Transverse colon (tissue), 4 donors: ENCODE results near the gene CHGA. TPM values are rescaled to one million over a fixed set of nuclear protein-coding genes. Genes with fewer than 3 reads are reported as not detected.

Experiments
- DNase-seq: peaks from one replicate; pipeline ENCODE4 v3.0.0-alpha.2; 2019
- H3K27ac ChIP-seq, 4 donors: fragments of 200-600 bp; sonication (generic); 2 replicates each; pipeline ENCODE4 v1.5.1; 2016 to 2018; ENCODE audit warnings: inconsistent platforms in 4 of 4
- H3K27me3 ChIP-seq: fragments of 200-600 bp; sonication (generic); 2 replicates; pipeline ENCODE4 v1.5.1; 2017; ENCODE audit warnings: inconsistent platforms
- H3K36me3 ChIP-seq, 4 donors: fragments of 200-600 bp; sonication (generic); 2 replicates each; pipeline ENCODE4 v1.5.1; 2017 to 2019; ENCODE audit warnings: inconsistent platforms in 4 of 4
- H3K4me1 ChIP-seq, 4 donors: fragments of 200-600 bp; sonication (generic); 2 replicates each; pipeline ENCODE4 v1.5.1; 2017 to 2020; ENCODE audit warnings: inconsistent platforms in 4 of 4
- H3K4me3 ChIP-seq, 4 donors: fragments of 200-600 bp; sonication (generic); 1 replicate in 1 of 4; 2 replicates in 3 of 4; pipeline versions ENCODE4 v1.5.1 to v1.6.1; 2017 to 2019; ENCODE audit warnings: inconsistent platforms in 4 of 4
- H3K9me3 ChIP-seq, 2 donors: fragments of 200-600 bp; sonication (generic); 2 replicates each; pipeline ENCODE4 v1.5.1; 2017 to 2019; ENCODE audit warnings: inconsistent platforms in 2 of 2
- EP300 ChIP-seq: sonication (generic); formaldehyde crosslinking; IDR thresholded peaks from one replicate; pipeline ENCODE4 v1.6.1; 2017; ENCODE audit warnings: antibody characterized with exemption, low read depth
- POLR2A ChIP-seq: fragments of 450-650 bp; IDR thresholded peaks from one replicate; pipeline ENCODE4 v1.6.1; 2016; ENCODE audit warnings: antibody characterized with exemption, mild to moderate bottlenecking, moderate library complexity
- POLR2AphosphoS5 ChIP-seq, 3 donors: sonication (generic); formaldehyde crosslinking; IDR thresholded peaks; one replicate each; pipeline ENCODE4 v1.6.1; 2016; ENCODE audit warnings: antibody characterized with exemption in 3 of 3
- WGBS, 2 donors: methylation state at CpG; one replicate each; pipeline ENCODE4 v1.1.5; 2018; ENCODE audit warnings: low coverage in 1 of 2; 5-methylcytosine and 5-hydroxymethylcytosine counted together
- in situ Hi-C, 4 donors: fragments of 200-750 bp; cut with MboI; loops; one replicate each; pipeline versions ENCODE4 v1.15.0 to v1.15.1; 2017; ENCODE audit warnings: low sequenced_read_pairs in 3 of 4, low pct_ligation_motif_present in 1 of 4, low pct_unique_long_range_greater_than_20kb in 1 of 4
- intact Hi-C: fragments of 100-400 bp; cut with DNase I; formaldehyde crosslinking; loops from one replicate; pipeline ENCODE4 v1.15.1; 2023; ENCODE audit warnings: low total_unique reads
- total RNA-seq, 4 donors: library from RNA; depleted of rRNA; stranded (reverse); fragments of >200 nt; gene quantifications; one replicate each; pipeline ENCODE4 v1.1.0, GENCODE V29; 2016
- TF ChIP-seq, protein P1 (sequence below), 5 experiments: fragments of 200-600 bp in 3 of 5; fragments of 450-650 bp in 2 of 5; sonication (generic) in 3 of 5; IDR thresholded peaks; 1 replicate in 2 of 5; 2 replicates in 3 of 5; pipeline ENCODE4 v1.5.1; 2016 to 2017; ENCODE audit warnings: antibody characterized with exemption in 5 of 5, inconsistent platforms in 3 of 5, mild to moderate bottlenecking in 2 of 5, moderate library complexity in 1 of 5

CHGA gene
- total RNA-seq, 4 donors from 2014 or later: 9.2 to 215 (median 40.7) TPM

DNA sequence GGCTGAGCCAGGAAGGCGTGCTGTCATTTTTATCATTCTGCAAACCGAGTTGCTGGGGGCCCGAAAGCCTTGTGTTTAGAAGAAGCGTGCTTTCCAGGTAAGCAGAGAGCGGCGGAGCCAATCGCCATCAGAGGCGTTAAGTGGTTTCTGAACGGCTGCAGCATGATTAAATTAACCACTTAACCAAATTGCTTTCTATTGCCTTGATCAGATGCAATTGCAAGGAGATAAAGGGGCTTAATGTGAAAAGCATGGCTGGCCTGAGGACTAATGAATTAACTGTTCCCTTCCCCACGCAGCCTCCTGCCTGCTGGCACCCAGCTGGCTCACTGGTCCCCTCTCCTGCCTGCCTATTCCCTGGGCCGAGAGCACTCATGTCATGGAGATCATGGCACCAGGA lies 36.6 kb upstream of the CHGA start:
- 12 to 55% methylated on average over 3 to 11 of the region's 11 CpGs for WGBS, 2 donors
- Histone ChIP-seq H3K9me3 (no peaks in the 10 kb centered on the region), H3K36me3 (no peaks in the 10 kb centered on the region), H3K4me3 (no peak overlapping the region), H3K4me1 (no peaks in the 10 kb centered on the region), H3K27ac (no peak overlapping the region), H3K27me3 (peaks cover 18% of the 10 kb centered on the region)
- DNase-seq: no peak
- in situ Hi-C loops (no loop called here), intact Hi-C loops (no loop called here)
- TF ChIP-seq EP300: no peak
- TF ChIP-seq, protein P1, sequence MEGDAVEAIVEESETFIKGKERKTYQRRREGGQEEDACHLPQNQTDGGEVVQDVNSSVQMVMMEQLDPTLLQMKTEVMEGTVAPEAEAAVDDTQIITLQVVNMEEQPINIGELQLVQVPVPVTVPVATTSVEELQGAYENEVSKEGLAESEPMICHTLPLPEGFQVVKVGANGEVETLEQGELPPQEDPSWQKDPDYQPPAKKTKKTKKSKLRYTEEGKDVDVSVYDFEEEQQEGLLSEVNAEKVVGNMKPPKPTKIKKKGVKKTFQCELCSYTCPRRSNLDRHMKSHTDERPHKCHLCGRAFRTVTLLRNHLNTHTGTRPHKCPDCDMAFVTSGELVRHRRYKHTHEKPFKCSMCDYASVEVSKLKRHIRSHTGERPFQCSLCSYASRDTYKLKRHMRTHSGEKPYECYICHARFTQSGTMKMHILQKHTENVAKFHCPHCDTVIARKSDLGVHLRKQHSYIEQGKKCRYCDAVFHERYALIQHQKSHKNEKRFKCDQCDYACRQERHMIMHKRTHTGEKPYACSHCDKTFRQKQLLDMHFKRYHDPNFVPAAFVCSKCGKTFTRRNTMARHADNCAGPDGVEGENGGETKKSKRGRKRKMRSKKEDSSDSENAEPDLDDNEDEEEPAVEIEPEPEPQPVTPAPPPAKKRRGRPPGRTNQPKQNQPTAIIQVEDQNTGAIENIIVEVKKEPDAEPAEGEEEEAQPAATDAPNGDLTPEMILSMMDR (IDR thresholded peaks at IDR 0.05): no peak
- TF ChIP-seq POLR2A: no peak
- no peak for TF ChIP-seq POLR2AphosphoS5 (IDR thresholded peaks at IDR 0.05)

DNA sequence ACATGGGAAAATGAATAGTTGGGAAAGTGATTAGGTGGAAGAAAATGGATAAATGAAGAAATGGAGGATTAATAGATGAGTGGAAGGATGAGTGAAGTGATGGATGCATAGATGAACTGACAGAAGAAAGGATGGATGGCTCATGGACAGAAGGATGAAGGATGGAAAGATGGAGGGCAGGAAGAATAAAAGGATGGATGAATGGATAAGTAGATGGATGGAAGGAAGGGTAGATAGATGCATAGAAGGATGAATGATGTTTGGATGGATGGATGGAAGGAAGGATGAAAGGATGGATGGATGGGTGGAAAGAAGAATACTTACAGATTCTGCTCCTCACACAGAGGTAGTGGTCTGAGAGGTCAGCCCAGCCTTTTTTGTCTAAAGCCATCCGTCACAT lies 35.8 kb upstream of the CHGA start:
- TF ChIP-seq POLR2AphosphoS5 (IDR thresholded peaks at IDR 0.05): no peak
- peaks cover 13% of the 10 kb centered on the region for H3K27me3 ChIP-seq
- H3K4me1 ChIP-seq: no peaks in the 10 kb centered on the region

DNA sequence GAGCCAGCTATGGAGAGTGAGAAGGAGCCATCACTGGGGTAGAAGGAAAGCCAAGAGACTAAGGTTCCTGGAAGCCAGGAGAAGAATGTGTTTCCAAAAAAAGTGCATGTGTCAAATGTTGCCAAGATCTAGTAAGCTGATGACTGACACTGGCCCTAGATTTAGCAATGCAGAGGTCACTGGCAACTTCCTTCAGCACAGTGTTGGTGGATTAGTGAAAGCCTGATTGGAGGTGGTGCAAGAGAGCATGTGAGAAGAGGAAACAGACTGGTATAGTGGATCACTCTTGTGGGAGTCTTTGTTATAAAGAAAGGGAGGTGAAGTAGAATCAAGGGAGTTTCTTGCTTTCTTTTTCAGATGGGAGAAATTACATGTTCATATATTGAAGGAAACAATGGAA lies 34.1 kb upstream of the CHGA start:
- TF ChIP-seq, protein P1 (IDR thresholded peaks at IDR 0.05): no peak
- TF ChIP-seq POLR2AphosphoS5 (IDR thresholded peaks at IDR 0.05): no peak
- no peak for TF ChIP-seq POLR2A
- no peak for TF ChIP-seq EP300
- intact Hi-C loops (no loop called here), in situ Hi-C loops (no loop called here)

More for the DNA sequence above, 35.8 kb upstream of the CHGA start:
- no peak for DNase-seq
- Histone ChIP-seq H3K27ac (no peak overlapping the region), H3K9me3 (no peaks in the 10 kb centered on the region), H3K4me3 (no peak overlapping the region), H3K36me3 (no peaks in the 10 kb centered on the region)
- intact Hi-C loops (no loop called here), in situ Hi-C loops (no loop called here)
- WGBS, 2 donors: 83 to 87% methylated on average over 1 of the region's 1 CpG

DNA sequence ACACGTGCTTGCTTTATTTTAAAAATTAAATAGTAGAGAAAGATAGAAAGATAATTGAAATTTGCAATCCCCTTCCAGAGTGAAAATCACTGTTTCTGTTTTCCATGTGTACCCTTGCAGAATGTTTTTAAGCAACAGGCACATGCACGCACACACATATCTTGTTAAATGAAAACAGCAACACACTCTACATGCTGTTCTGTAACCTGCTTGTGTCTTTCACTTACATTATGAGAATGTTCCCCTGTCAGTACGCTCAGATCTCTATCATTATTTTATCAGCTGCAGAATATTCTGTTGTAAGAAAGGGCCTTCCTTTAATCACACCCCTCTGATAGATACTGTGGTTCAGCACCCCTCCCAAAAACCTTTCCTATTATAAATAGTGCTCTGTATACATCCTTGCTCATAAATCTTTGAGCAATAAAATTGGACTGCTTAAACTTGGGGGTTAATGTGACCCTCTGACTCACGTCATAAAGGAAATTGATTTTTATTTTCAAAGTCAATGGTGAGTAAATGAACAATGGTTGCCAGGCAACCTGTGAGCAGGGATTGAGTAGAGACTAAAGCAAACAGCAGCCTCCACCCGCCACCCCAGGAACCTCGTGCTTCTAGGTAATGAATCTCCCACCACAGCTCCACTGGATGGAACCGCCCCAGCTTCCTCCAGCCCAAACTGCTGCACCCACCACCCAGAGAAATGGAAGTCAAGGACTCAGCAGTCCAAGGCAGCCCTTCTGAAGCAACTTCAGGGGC lies 31.9 kb upstream of the CHGA start:
- 35 to 40% methylated on average over 4 to 7 of the region's 7 CpGs for WGBS, 2 donors

More for the DNA sequence above, 34.1 kb upstream of the CHGA start:
- H3K36me3 ChIP-seq: no peaks in the 10 kb centered on the region
- H3K27ac ChIP-seq: no peak overlapping the region
- DNase-seq: no peak
- H3K4me3 ChIP-seq: no peak overlapping the region
- H3K27me3 ChIP-seq: peaks cover 13% of the 10 kb centered on the region
- no peaks in the 10 kb centered on the region for H3K4me1 ChIP-seq
- H3K9me3 ChIP-seq: peaks cover 0 to 6% of the 10 kb centered on the region in 2 donors

More for the DNA sequence above, 31.9 kb upstream of the CHGA start:
- Histone ChIP-seq H3K4me1 (no peaks in the 10 kb centered on the region), H3K4me3 (no peak overlapping the region), H3K36me3 (no peaks in the 10 kb centered on the region), H3K9me3 (peaks cover 0 to 6% of the 10 kb centered on the region in 2 donors), H3K27ac (no peak overlapping the region), H3K27me3 (no peaks in the 10 kb centered on the region)
- DNase-seq: no peak
- in situ Hi-C loops (no loop called here), intact Hi-C loops (no loop called here)
- TF ChIP-seq POLR2AphosphoS5 (IDR thresholded peaks at IDR 0.05) (no peak), POLR2A (no peak), EP300 (no peak)
- TF ChIP-seq, protein P1 (IDR thresholded peaks at IDR 0.05): no peak
